ENCODE results near the gene ZBTB43. TPM values are rescaled to one million over a fixed set of nuclear protein-coding genes. Genes with fewer than 3 reads are reported as not detected.

Gene ZBTB43
- total and polyA plus RNA-seq, 4 donors: 2.6 to 7.1 (median 5.0) TPM

DNA sequence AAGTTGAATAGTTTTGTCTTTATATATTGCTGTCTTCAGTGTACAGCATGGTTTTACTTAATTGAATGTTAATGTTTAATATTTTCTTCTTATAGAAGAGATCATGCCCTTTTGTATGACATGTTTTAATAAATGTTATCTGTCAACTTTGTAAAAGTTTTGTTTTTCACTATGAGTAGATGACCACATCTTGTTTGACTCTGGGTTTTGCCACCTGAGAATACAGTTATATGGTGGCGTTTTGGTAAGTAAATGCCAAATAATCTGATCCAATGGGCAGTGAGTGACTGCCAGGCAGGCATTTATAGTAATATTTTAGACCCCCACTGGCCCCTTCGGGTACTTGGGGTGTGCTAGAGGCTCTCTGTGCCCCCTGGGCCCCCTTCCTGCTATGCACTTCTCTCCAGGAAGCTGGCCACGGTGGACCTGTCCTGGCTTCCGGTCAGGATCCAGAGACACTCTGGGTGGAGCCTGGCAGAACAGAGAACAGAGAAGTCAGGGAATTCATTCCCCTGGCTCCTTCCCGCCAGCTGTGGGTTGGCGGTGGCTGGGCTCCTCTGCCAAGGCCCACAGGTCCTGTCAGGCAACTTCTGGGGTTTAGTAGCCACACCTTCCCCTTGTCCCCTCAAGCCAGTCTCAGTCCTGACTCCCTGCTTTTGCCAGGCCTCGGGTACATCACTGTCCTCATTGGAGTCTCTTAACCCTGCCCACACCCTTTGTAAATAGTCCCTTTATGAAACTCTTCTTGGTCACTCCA is 33.4 kb downstream of the ZBTB43 start (continued):
- TF ChIP-seq REST (IDR thresholded peaks at IDR 0.05) (no peak), RXRA (IDR thresholded peaks at IDR 0.05) (no peak), TAF1 (conservative IDR thresholded peaks at IDR 0.05) (no peak)

GRCh38 chr9:126838895-126839294 is 34.1 kb downstream of the ZBTB43 start:
- 93% methylated on average over 12 of the region's 12 CpGs for WGBS
- Histone ChIP-seq H3K9ac (ENCODE audit: low read depth in 1 of 2, low read length in 2 of 2) (no peak overlapping the region), H3K4me3 (ENCODE audit: low read depth in 1 of 3, low read length in 3 of 3) (no peak overlapping the region), H3K4me1 (ENCODE audit: control insufficient read depth in 4 of 4, insufficient read depth in 4 of 4, low read length in 3 of 4) (peaks cover 0 to 3% (median 1%) of the 10 kb centered on the region in 4 donors), H3K27me3 (ENCODE audit: control insufficient read depth in 4 of 4, insufficient read depth in 4 of 4, low read length in 3 of 4) (no peaks in the 10 kb centered on the region), H3K9me3 (ENCODE audit: control insufficient read depth in 4 of 4, low read length in 3 of 4) (no peaks in the 10 kb centered on the region), H3K36me3 (ENCODE audit: control insufficient read depth in 4 of 4, insufficient read depth in 3 of 4, low read depth in 1 of 4, low read length in 3 of 4) (peaks cover 2 to 25% (median 6%) of the 10 kb centered on the region in 4 donors), H3K27ac (ENCODE audit: low read depth in 1 of 2, low read length in 2 of 2) (no peak overlapping the region)
- DNase-seq (ENCODE audit: low spot score): no peak
- no peak for TF ChIP-seq REST (IDR thresholded peaks at IDR 0.05)
- no peak for TF ChIP-seq HNF4G (IDR thresholded peaks at IDR 0.05)
- TF ChIP-seq, protein P1, sequence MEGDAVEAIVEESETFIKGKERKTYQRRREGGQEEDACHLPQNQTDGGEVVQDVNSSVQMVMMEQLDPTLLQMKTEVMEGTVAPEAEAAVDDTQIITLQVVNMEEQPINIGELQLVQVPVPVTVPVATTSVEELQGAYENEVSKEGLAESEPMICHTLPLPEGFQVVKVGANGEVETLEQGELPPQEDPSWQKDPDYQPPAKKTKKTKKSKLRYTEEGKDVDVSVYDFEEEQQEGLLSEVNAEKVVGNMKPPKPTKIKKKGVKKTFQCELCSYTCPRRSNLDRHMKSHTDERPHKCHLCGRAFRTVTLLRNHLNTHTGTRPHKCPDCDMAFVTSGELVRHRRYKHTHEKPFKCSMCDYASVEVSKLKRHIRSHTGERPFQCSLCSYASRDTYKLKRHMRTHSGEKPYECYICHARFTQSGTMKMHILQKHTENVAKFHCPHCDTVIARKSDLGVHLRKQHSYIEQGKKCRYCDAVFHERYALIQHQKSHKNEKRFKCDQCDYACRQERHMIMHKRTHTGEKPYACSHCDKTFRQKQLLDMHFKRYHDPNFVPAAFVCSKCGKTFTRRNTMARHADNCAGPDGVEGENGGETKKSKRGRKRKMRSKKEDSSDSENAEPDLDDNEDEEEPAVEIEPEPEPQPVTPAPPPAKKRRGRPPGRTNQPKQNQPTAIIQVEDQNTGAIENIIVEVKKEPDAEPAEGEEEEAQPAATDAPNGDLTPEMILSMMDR (IDR thresholded peaks at IDR 0.05; ENCODE audit: low read depth, low read length, missing input control): no peak
- no peak for TF ChIP-seq HNF4A (conservative IDR thresholded peaks at IDR 0.05)
- TF ChIP-seq NR2F2 (IDR thresholded peaks at IDR 0.05): no peak
- no peak for TF ChIP-seq JUND (IDR thresholded peaks at IDR 0.05)
- no peak for TF ChIP-seq FOXA1 (IDR thresholded peaks at IDR 0.05)
- no peak for TF ChIP-seq SP1 (IDR thresholded peaks at IDR 0.05)
- no peak for TF ChIP-seq MAX (IDR thresholded peaks at IDR 0.05)
- TF ChIP-seq EGR1 (IDR thresholded peaks at IDR 0.05; ENCODE audit: low read depth in 2 of 2): no peak
- TF ChIP-seq, protein P2, sequence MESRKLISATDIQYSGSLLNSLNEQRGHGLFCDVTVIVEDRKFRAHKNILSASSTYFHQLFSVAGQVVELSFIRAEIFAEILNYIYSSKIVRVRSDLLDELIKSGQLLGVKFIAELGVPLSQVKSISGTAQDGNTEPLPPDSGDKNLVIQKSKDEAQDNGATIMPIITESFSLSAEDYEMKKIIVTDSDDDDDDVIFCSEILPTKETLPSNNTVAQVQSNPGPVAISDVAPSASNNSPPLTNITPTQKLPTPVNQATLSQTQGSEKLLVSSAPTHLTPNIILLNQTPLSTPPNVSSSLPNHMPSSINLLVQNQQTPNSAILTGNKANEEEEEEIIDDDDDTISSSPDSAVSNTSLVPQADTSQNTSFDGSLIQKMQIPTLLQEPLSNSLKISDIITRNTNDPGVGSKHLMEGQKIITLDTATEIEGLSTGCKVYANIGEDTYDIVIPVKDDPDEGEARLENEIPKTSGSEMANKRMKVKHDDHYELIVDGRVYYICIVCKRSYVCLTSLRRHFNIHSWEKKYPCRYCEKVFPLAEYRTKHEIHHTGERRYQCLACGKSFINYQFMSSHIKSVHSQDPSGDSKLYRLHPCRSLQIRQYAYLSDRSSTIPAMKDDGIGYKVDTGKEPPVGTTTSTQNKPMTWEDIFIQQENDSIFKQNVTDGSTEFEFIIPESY (IDR thresholded peaks at IDR 0.05): no peak
- no peak for TF ChIP-seq YY1 (IDR thresholded peaks at IDR 0.05)
- TF ChIP-seq, protein P3, sequence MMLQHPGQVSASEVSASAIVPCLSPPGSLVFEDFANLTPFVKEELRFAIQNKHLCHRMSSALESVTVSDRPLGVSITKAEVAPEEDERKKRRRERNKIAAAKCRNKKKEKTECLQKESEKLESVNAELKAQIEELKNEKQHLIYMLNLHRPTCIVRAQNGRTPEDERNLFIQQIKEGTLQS (IDR thresholded peaks at IDR 0.05): no peak
- TF ChIP-seq TAF1 (conservative IDR thresholded peaks at IDR 0.05): no peak
